ENCODE data around the gene FAM219A. TPM values are rescaled to one million over a fixed set of nuclear protein-coding genes. Genes with fewer than 3 reads are reported as not detected.
A peak's percentile ranks its signal among the peaks of the same experiment; 100 is the strongest.
"Not testable (repeated sequence)": the region's sequence is repeated elsewhere in the genome, so short reads cannot be mapped to it uniquely, and the experiment has no call there.

The FAM219A gene
- total RNA-seq, 4 donors from 2014 or later = 12.6 to 19.7 (median 13.5) TPM

DNA sequence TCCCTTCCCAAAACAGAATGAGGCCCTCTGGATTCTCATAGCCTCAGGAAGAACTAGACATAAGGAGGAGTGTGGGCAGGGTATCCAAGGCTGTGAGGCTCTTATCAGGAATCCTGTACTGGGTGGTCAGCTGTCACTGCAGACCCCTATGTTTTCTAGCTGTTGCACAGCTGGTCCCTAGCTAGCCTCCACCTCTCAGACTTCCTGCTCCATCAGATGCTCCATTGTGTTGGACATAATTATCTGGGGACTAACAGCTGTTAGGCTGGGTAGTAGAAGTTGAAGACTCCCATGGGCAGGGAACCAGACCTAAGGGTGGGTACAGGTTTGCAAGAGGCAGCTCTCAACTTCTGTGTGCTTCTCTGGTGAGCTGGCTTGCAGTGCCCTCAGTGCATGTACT, 18.4 kb downstream of the FAM219A start:
- intact Hi-C loops (cut with DNase I; ENCODE audit: low total_unique reads) = no loop called here
- no peak for DNase-seq (ENCODE audit: low spot score in 2 of 2)
- H3K4me3 ChIP-seq (ENCODE audit: low read depth, poor library complexity, severe bottlenecking) = no peak overlapping the region
- no peak for TF ChIP-seq POLR2A (IDR thresholded peaks at IDR 0.05)
- TF ChIP-seq, protein P1, sequence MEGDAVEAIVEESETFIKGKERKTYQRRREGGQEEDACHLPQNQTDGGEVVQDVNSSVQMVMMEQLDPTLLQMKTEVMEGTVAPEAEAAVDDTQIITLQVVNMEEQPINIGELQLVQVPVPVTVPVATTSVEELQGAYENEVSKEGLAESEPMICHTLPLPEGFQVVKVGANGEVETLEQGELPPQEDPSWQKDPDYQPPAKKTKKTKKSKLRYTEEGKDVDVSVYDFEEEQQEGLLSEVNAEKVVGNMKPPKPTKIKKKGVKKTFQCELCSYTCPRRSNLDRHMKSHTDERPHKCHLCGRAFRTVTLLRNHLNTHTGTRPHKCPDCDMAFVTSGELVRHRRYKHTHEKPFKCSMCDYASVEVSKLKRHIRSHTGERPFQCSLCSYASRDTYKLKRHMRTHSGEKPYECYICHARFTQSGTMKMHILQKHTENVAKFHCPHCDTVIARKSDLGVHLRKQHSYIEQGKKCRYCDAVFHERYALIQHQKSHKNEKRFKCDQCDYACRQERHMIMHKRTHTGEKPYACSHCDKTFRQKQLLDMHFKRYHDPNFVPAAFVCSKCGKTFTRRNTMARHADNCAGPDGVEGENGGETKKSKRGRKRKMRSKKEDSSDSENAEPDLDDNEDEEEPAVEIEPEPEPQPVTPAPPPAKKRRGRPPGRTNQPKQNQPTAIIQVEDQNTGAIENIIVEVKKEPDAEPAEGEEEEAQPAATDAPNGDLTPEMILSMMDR (IDR thresholded peaks at IDR 0.05) = no peak

DNA sequence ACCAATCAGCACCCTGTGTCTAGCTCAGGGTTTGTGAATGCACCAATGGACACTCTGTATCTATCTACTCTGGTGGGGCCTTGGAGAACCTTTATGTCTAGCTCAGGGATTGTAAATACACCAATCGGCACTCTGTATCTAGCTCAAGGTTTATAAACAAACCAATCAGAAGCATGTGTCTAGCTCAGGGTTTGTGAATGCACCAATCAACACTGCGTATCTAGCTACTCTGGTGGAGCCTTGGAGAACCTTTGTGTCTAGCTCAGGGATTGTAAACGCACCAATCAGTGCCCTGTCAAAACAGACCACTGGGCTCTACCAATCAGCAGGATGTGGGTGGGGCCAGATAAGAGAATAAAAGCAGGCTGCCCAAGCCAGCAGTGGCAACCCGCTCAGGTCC, 19.9 kb downstream of the FAM219A start:
- intact Hi-C loops (cut with DNase I; ENCODE audit: low total_unique reads) = loop anchor here (5.0 to 10.0 kb wide), 2 partner anchors 64 to 156 kb away; no protein-coding TSS in a partner anchor
- WGBS, 2 donors = 93 to 97% methylated on average over 4 of the region's 4 CpGs
- DNase-seq (ENCODE audit: low spot score in 2 of 2); H3K4me3 ChIP-seq (ENCODE audit: low read depth, poor library complexity, severe bottlenecking): not testable (repeated sequence)

- WGBS, 2 donors = 92 to 98% methylated on average over 18 to 20 of the region's 28 CpGs
- DNase-seq (ENCODE audit: low spot score in 2 of 2); H3K4me3 ChIP-seq (ENCODE audit: low read depth, poor library complexity, severe bottlenecking): not testable (repeated sequence)
- intact Hi-C loops (cut with DNase I; ENCODE audit: low total_unique reads) = loop anchor here (5.0 to 10.0 kb wide), 2 partner anchors 64 to 157 kb away; no protein-coding TSS in a partner anchor
These were observed 20.5 kb downstream of the FAM219A start for GRCh38 chr9:34437926-34438307.

DNA sequence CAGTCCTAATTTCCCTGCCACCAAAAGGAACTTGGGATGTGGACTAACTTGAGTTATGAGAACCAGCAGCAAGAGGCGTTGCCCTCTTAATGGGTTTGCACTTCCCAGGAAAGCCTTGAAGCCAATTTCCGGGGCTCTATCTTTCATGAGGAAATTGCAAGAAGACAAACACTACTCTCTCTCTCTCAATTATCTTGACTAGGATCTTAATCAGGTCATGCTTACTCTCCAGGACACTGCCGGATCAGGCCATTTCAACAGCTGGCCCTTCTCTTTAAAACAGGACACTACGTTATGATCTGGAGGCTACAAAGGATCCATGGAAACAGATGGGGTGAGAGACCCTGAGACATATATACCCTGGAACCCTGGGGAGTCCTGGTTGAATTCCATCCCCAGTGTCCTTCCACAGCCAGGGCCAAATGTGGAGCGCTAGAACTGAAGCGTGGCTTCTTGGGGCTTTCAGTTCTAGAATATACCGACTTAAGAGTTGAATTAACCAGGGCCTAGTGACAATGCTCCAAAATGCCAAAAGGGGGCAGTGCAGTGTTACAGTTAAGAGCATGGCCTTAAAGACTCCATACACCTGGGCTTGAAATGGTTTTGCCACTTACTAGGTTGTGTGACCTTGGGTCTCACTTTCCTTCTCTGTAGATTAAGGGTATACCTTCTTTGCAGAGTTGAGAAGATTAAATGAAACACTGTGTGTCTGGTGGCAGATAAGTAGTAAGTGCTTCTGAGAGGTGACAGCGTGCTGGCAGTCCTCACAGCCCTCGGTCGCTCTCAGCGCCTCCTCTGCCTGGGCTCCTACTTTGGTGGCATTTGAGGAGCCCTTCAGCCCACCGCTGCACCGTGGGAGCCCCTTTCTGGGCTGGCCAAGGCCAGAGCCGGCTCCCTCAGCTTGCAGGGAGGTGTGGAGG, 21.1 kb downstream of the FAM219A start:
- WGBS, 2 donors = 68 to 80% methylated on average over 14 of the region's 14 CpGs
- intact Hi-C loops (cut with DNase I; ENCODE audit: low total_unique reads) = loop anchor here (5.0 to 10.0 kb wide), 2 partner anchors 65 to 158 kb away; no protein-coding TSS in a partner anchor
- TF ChIP-seq, protein P1 (IDR thresholded peaks at IDR 0.05) = peak in 1 of 3 donors; percentile 34
- TF ChIP-seq POLR2A (IDR thresholded peaks at IDR 0.05) = no peak
- DNase-seq (ENCODE audit: low spot score in 2 of 2) = peak in 1 of 2 donors; percentile 31
- H3K4me3 ChIP-seq (ENCODE audit: low read depth, poor library complexity, severe bottlenecking) = no peak overlapping the region

DNA sequence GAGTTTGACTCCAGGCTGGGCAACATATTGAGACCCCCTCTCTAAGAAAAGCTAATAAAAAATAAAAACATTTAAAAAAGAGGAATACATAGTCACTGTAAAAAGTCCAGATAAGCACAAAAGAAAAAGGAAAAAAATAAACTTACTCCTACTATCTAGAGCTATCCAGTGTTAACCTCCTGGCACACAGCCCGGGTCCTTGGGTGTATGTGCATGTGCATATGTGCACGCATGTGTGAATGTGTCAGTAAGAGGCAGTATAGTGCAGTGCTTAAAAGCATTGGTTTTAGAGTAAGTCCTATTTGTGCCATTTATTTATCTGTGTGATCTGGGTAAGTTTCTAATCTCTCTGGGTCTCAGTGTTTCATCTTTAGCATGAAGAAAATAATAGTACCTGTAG, 26.7 kb downstream of the FAM219A start:
- intact Hi-C loops (cut with DNase I; ENCODE audit: low total_unique reads) = loop anchor here (10.0 kb wide), 1 partner anchor 163 kb away; no protein-coding TSS in a partner anchor
- no peak overlapping the region for H3K4me3 ChIP-seq (ENCODE audit: low read depth, poor library complexity, severe bottlenecking)
- 77 to 78% methylated on average over 2 of the region's 2 CpGs for WGBS, 2 donors
- TF ChIP-seq, protein P1 (IDR thresholded peaks at IDR 0.05) = no peak
- TF ChIP-seq POLR2A (IDR thresholded peaks at IDR 0.05) = no peak
- DNase-seq (ENCODE audit: low spot score in 2 of 2) = no peak

- peak in 1 of 2 donors; percentile 18 for DNase-seq (ENCODE audit: low spot score in 2 of 2)
- TF ChIP-seq POLR2A (IDR thresholded peaks at IDR 0.05) = no peak
- TF ChIP-seq, protein P1 (IDR thresholded peaks at IDR 0.05) = no peak
- H3K4me3 ChIP-seq (ENCODE audit: low read depth, poor library complexity, severe bottlenecking) = no peak overlapping the region
- WGBS, 2 donors = 14 to 20% methylated on average over 4 of the region's 4 CpGs
- intact Hi-C loops (cut with DNase I; ENCODE audit: low total_unique reads) = loop anchor here (10.0 kb wide), 1 partner anchor 164 kb away; no protein-coding TSS in a partner anchor
These were observed 27.4 kb downstream of the FAM219A start for GRCh38 chr9:34430843-34431437.

Data from lower leg skin (tissue), 4 donors.